ENCODE measurements around the gene FOXP1. TPM values are rescaled to one million over a fixed set of nuclear protein-coding genes. Genes with fewer than 3 reads are reported as not detected.

The FOXP1 gene
- total and polyA plus RNA-seq, 2 experiments from 2014 or later, result 37.4 to 59.9 TPM

- in situ Hi-C loops (cut with MboI), result no loop called here
- Histone ChIP-seq H3K27ac (no peak overlapping the region), H3K4me2 (ENCODE audit: unreplicated experiment) (no peak overlapping the region), H3K9me3 (ENCODE audit: low read depth) (no peaks in the 10 kb centered on the region), H3K4me1 (ENCODE audit: insufficient read depth) (no peaks in the 10 kb centered on the region), H3K36me3 (ENCODE audit: low read depth) (no peaks in the 10 kb centered on the region), H3K27me3 (replicated peaks; ENCODE audit: insufficient read depth) (no peaks in the 10 kb centered on the region), H3K4me3 (no peak overlapping the region), H3F3A (ENCODE audit: insufficient read depth) (no peaks in the 10 kb centered on the region), H3K9me2 (ENCODE audit: insufficient read depth) (no peaks in the 10 kb centered on the region), H3K9ac (no peak overlapping the region), H2AFZ (no peak overlapping the region), H3K79me2 (ENCODE audit: insufficient read depth) (no peaks in the 10 kb centered on the region), H4K20me1 (ENCODE audit: insufficient read depth) (no peaks in the 10 kb centered on the region)
- WGBS, 2 experiments (ENCODE audit: low coverage in 1 of 2, low lambda C conversion rate in 2 of 2, missing lambda C conversion rate in 2 of 2), result 81 to 83% methylated on average over 11 of the region's 11 CpGs
- DNase-seq, result no peak
- TF ChIP-seq EZH2phosphoT487 (IDR thresholded peaks at IDR 0.05; ENCODE audit: insufficient read depth, low read depth) (no peak), EZH2 (IDR thresholded peaks at IDR 0.05; ENCODE audit: insufficient read depth, poor library complexity, severe bottlenecking) (no peak)
Observed at GRCh38 chr3:71146673-71147072, 436.9 kb downstream of the FOXP1 start.

- TF ChIP-seq EZH2phosphoT487 (IDR thresholded peaks at IDR 0.05; ENCODE audit: insufficient read depth, low read depth) (no peak), EZH2 (IDR thresholded peaks at IDR 0.05; ENCODE audit: insufficient read depth, poor library complexity, severe bottlenecking) (no peak)
- Histone ChIP-seq H2AFZ (no peak overlapping the region), H3K9ac (no peak overlapping the region), H3K27ac (no peak overlapping the region), H3F3A (ENCODE audit: insufficient read depth) (no peaks in the 10 kb centered on the region), H3K9me3 (ENCODE audit: low read depth) (no peaks in the 10 kb centered on the region), H3K4me1 (ENCODE audit: insufficient read depth) (no peaks in the 10 kb centered on the region), H3K36me3 (ENCODE audit: low read depth) (no peaks in the 10 kb centered on the region), H3K9me2 (ENCODE audit: insufficient read depth) (no peaks in the 10 kb centered on the region), H3K79me2 (ENCODE audit: insufficient read depth) (no peaks in the 10 kb centered on the region), H3K4me2 (ENCODE audit: unreplicated experiment) (no peak overlapping the region), H3K4me3 (no peak overlapping the region), H4K20me1 (ENCODE audit: insufficient read depth) (no peaks in the 10 kb centered on the region), H3K27me3 (replicated peaks; ENCODE audit: insufficient read depth) (no peaks in the 10 kb centered on the region)
- WGBS, 2 experiments (ENCODE audit: low coverage in 1 of 2, low lambda C conversion rate in 2 of 2, missing lambda C conversion rate in 2 of 2), result 96% methylated on average over 4 of the region's 4 CpGs
- no peak for DNase-seq
- in situ Hi-C loops (cut with MboI), result no loop called here
Observed at GRCh38 chr3:71145954-71146353, 437.6 kb downstream of the FOXP1 start.

DNA sequence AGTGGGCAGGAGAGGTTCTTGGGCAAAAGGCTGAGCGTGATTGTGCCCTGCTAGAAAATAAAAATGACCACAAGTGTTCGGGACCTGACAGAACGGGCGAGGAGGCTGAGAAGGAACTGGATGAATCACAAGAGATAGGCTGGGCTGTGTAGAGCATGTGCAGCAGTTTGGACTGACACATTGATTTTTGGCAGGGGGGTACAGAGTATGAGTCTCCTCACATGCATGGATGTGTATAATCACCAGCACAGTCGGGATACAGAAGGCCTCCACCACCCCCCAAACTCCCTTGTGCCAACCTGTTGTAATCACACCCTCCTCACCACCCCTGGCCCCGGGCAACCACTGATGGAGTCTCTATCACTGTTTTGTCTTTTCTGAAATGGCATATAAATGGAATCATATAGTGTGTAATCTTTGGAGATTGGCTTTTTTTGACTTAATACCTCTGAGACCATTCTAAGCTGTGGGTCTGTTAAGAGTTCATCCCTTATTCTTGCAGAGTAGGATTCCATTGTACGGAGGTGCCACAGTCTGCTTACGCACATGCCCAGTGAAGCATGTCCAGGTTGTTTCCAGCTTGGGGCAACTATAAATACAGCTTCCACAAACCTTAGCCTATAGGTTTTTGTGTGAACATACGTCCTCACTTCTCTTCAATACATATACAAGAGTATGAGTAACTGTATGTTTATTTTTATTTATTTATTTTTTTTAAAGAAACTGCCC is 438.8 kb downstream of the FOXP1 start:
- H2AFZ ChIP-seq, result no peak overlapping the region
- WGBS, 2 experiments (ENCODE audit: low coverage in 1 of 2, low lambda C conversion rate in 2 of 2, missing lambda C conversion rate in 2 of 2), result 86 to 88% methylated on average over 9 of the region's 9 CpGs

GRCh38 chr3:71143493-71143892 is 440.0 kb downstream of the FOXP1 start:
- Histone ChIP-seq H3F3A (ENCODE audit: insufficient read depth) (no peaks in the 10 kb centered on the region), H3K9ac (no peak overlapping the region), H3K79me2 (ENCODE audit: insufficient read depth) (no peaks in the 10 kb centered on the region), H3K9me2 (ENCODE audit: insufficient read depth) (no peaks in the 10 kb centered on the region), H3K36me3 (ENCODE audit: low read depth) (no peaks in the 10 kb centered on the region), H3K27me3 (replicated peaks; ENCODE audit: insufficient read depth) (no peaks in the 10 kb centered on the region), H3K4me1 (ENCODE audit: insufficient read depth) (no peaks in the 10 kb centered on the region), H3K9me3 (ENCODE audit: low read depth) (no peaks in the 10 kb centered on the region), H3K27ac (no peak overlapping the region), H2AFZ (no peak overlapping the region), H3K4me3 (no peak overlapping the region), H3K4me2 (ENCODE audit: unreplicated experiment) (no peak overlapping the region), H4K20me1 (ENCODE audit: insufficient read depth) (no peaks in the 10 kb centered on the region)
- in situ Hi-C loops (cut with MboI), result no loop called here
- WGBS, 2 experiments (ENCODE audit: low coverage in 1 of 2, low lambda C conversion rate in 2 of 2, missing lambda C conversion rate in 2 of 2), result 97 to 99% methylated on average over 4 of the region's 4 CpGs
- no peak for DNase-seq
- TF ChIP-seq EZH2phosphoT487 (IDR thresholded peaks at IDR 0.05; ENCODE audit: insufficient read depth, low read depth) (no peak), EZH2 (IDR thresholded peaks at IDR 0.05; ENCODE audit: insufficient read depth, poor library complexity, severe bottlenecking) (no peak)

More for the DNA sequence above, 438.8 kb downstream of the FOXP1 start:
- Histone ChIP-seq H4K20me1 (ENCODE audit: insufficient read depth) (no peaks in the 10 kb centered on the region), H3K4me2 (ENCODE audit: unreplicated experiment) (no peak overlapping the region), H3F3A (ENCODE audit: insufficient read depth) (no peaks in the 10 kb centered on the region), H3K36me3 (ENCODE audit: low read depth) (no peaks in the 10 kb centered on the region), H3K9me2 (ENCODE audit: insufficient read depth) (no peaks in the 10 kb centered on the region), H3K4me1 (ENCODE audit: insufficient read depth) (no peaks in the 10 kb centered on the region), H3K79me2 (ENCODE audit: insufficient read depth) (no peaks in the 10 kb centered on the region), H3K4me3 (no peak overlapping the region), H3K9ac (no peak overlapping the region), H3K9me3 (ENCODE audit: low read depth) (no peaks in the 10 kb centered on the region), H3K27me3 (replicated peaks; ENCODE audit: insufficient read depth) (no peaks in the 10 kb centered on the region), H3K27ac (no peak overlapping the region)
- TF ChIP-seq EZH2phosphoT487 (IDR thresholded peaks at IDR 0.05; ENCODE audit: insufficient read depth, low read depth), result no peak
- no peak for TF ChIP-seq EZH2 (IDR thresholded peaks at IDR 0.05; ENCODE audit: insufficient read depth, poor library complexity, severe bottlenecking)
- in situ Hi-C loops (cut with MboI), result no loop called here
- no peak for DNase-seq
